Activated T-cell treated with anti-CD3 and anti-CD28 coated beads for 4 hours (primary cell): ENCODE results near the gene KRT1.

Source experiments
- DNase-seq: peaks from one replicate; pipeline ENCODE4 v3.0.0-alpha.2; 2020

Gene KRT1

DNA sequence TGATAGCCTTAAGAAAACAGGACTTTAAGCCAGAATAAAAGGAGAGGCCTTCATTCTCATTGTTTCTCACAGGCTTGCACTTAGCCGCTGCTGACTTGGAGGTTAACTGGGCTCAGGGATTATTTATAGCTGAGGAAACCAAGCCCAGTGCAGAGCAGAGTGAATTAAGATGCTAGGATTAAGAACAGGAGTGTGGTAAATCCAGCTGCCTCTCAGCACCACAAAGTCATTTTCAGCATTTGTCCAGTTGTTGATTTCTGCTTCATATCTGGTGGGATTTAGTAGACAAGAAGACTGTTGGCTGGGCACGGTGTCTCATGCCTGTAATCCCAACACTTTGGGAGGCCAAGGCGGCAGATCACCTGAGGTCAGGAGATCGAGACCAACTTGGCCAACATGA lies 47.6 kb downstream of the KRT1 start:
- no peak for DNase-seq

GRCh38 chr12:52631676-52632459 lies 48.3 kb downstream of the KRT1 start:
- DNase-seq: no peak

DNA sequence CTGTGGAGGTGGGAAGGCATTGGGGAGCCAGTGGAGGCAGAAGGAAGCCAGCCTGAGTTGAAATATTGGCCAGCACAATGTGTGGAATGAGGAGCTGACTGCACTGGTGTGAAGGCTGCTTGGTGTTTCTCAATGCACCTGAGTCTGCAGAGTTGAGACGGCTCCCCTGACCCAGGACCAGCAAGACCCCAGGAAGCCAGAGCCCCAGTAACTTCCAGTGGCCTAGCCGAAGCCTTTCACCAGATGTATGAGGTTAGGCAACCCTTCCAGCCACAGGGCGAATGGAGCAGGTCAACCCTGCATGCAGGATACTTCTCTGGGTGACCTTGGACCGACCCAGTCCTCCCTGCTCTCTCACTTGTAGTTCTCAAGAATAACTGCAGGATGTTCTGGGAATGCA lies 48.9 kb downstream of the KRT1 start:
- DNase-seq: no peak

GRCh38 chr12:52630599-52631200 lies 49.5 kb downstream of the KRT1 start:
- no peak for DNase-seq

DNA sequence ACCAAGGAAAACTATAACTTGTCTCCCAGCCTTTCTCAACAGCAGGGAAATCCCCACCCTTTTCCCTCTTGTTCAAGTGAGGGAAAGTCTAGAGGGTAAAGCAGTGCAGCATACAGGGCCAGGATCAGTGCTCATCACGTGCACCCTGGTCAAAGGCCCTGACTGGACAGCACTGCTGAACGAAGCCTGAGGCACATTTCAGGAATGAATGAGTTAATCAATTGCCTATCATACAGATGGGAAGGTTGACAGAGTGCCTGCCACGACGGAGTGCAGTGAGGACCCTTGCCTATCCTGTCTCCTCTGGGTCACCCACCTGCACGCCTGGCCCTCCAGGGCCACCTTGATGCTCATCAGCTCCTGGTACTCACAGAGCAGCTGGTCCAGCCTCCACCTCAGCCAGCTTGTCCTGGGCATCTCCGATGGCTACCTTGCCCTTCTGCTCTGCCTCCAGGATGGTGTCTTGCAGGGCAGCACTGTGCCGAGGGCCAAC lies 50.2 kb downstream of the KRT1 start:
- no peak for DNase-seq

- DNase-seq: no peak
These were observed 50.8 kb downstream of the KRT1 start for GRCh38 chr12:52629281-52630007.

DNA sequence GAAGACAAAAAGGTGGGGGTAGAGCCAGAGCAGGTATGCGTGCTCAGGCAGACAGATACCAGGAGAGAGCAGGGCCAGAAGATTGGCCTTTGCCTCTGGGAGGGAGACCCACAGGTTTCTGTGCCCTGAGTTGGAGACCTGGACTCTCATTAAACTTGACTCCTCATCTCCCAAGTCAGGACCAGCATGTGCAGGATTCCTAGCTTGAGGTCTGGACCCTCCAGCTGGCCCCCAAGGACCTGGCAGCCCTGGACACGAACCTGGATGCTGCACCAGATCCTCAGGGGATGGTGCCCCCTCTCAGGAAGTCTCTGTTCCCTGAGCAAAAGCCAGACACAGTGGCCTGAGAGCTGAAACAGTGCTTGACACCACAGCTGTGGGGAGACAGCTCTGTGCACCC lies 51.4 kb downstream of the KRT1 start:
- DNase-seq: no peak

DNA sequence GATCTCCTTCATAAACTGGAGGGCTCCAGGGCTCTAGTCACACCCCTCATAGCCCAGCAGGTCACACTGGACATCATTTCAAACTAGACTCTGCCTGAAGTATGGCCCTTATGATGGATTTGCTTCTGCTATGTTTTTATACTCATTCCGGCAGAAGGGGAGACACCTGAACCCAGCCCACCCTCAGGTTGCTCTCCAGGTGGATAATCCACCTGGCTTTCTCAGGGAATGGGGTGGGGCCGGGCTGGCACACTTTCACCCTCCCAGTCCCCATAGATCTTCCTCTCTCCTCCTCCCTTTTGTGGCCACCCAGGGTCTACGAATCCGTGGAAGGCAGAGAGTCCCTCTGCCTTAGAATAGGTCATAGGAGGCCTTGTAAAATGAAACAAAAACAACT lies 52.1 kb downstream of the KRT1 start:
- no peak for DNase-seq

DNA sequence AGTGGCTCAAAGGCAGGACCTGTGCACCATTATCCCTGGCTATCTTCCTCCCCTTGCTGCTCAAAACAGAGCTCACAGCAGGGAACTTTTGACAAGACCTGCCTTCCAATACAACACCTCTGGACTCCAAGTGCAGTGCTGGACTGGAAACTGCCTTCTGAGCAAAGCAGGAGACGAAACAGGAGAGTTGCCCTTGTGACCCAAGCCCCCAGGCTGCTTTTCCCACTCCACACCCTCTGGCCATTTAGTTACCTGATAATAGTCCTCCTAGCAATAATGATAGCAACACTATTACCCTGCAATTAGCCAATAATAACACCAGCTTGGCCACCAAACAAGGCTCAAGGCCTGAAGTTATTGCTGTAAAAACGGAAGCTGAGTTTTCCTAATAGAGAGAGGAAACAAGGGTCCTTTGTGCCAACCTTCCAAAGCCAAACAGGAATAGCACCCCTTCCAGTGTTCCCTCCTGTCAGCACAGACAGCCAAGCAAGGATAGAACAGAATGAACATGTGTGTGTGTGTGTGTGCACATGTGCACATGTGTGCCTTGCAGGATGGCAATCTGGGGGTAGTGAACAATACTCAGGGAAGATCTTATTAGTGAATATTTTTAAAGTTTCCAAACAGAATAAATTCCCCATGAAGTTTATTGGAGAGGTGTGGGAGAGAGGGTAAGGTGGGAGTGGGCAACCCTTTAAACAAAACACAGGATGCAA lies 52.7 kb downstream of the KRT1 start:
- DNase-seq: no peak
